Sigmoid colon (tissue), 4 donors: Measurements from ENCODE around the gene CRADD.

Experiments used
- CTCF ChIP-seq, 4 experiments: fragments of 450-650 bp in 3 of 4; fragments of 200-600 bp in 1 of 4; IDR thresholded peaks; one replicate each; pipeline ENCODE4 v1.5.1; 2016 to 2019; ENCODE audit warnings: antibody characterized with exemption in 4 of 4, mild to moderate bottlenecking in 3 of 4, moderate library complexity in 2 of 4
- EP300 ChIP-seq, 4 donors: sonication (generic); formaldehyde crosslinking; IDR thresholded peaks; one replicate each; pipeline ENCODE4 v1.6.1; 2017; ENCODE audit warnings: antibody characterized with exemption in 4 of 4
- POLR2AphosphoS5 ChIP-seq, 4 donors: sonication (generic); formaldehyde crosslinking; IDR thresholded peaks; one replicate each; pipeline ENCODE4 v1.6.1; 2017; ENCODE audit warnings: antibody characterized with exemption in 4 of 4

GRCh38 chr12:93795352-93795751 lies 118.2 kb downstream of the CRADD start:
- TF ChIP-seq POLR2AphosphoS5 (IDR thresholded peaks at IDR 0.05) (no peak), CTCF (IDR thresholded peaks at IDR 0.05) (no peak), EP300 (IDR thresholded peaks at IDR 0.05) (no peak)
